ENCODE results near the gene SMIM14.
"Not testable (repeated sequence)": the region's sequence is repeated elsewhere in the genome, so short reads cannot be mapped to it uniquely, and the experiment has no call there.

SMIM14 gene

GRCh38 chr4:39548425-39549067 lies 90.1 kb downstream of the SMIM14 start:
- no peak overlapping the region for H3K4me3 ChIP-seq (ENCODE audit: severe bottlenecking)
- TF ChIP-seq CTCF (IDR thresholded peaks at IDR 0.05; ENCODE audit: poor library complexity, severe bottlenecking): no peak
- no peaks in the 10 kb centered on the region for H3K36me3 ChIP-seq (ENCODE audit: low read depth)
- no peaks in the 10 kb centered on the region for H3K27me3 ChIP-seq (ENCODE audit: insufficient read depth, poor library complexity, severe bottlenecking)
- H3K4me1 ChIP-seq (ENCODE audit: insufficient read depth, poor library complexity, severe bottlenecking): peaks cover 6% of the 10 kb centered on the region
- ATAC-seq (ENCODE audit: low read depth) (peak; percentile 21; the same call in 1 of the 3 replicates), DNase-seq (ENCODE audit: low spot score) (no peak)
- H3K9me3 ChIP-seq (ENCODE audit: severe bottlenecking): no peaks in the 10 kb centered on the region
- H3K27ac ChIP-seq (ENCODE audit: poor library complexity, severe bottlenecking): no peak overlapping the region

GRCh38 chr4:39544580-39545315 lies 93.9 kb downstream of the SMIM14 start:
- Histone ChIP-seq H3K9me3 (ENCODE audit: severe bottlenecking) (no peaks in the 10 kb centered on the region), H3K27ac (ENCODE audit: poor library complexity, severe bottlenecking) (no peak overlapping the region), H3K4me3 (ENCODE audit: severe bottlenecking) (no peak overlapping the region), H3K36me3 (ENCODE audit: low read depth) (no peaks in the 10 kb centered on the region), H3K4me1 (ENCODE audit: insufficient read depth, poor library complexity, severe bottlenecking) (peaks cover 35% of the 10 kb centered on the region), H3K27me3 (ENCODE audit: insufficient read depth, poor library complexity, severe bottlenecking) (no peaks in the 10 kb centered on the region)
- no peak for TF ChIP-seq CTCF (IDR thresholded peaks at IDR 0.05; ENCODE audit: poor library complexity, severe bottlenecking)
- ATAC-seq (ENCODE audit: low read depth): no peak
- DNase-seq (ENCODE audit: low spot score): no peak

GRCh38 chr4:39544080-39544479 lies 94.6 kb downstream of the SMIM14 start:
- not testable (repeated sequence) for H3K27ac ChIP-seq (ENCODE audit: poor library complexity, severe bottlenecking); H3K36me3 ChIP-seq (ENCODE audit: low read depth); ATAC-seq (ENCODE audit: low read depth); H3K4me3 ChIP-seq (ENCODE audit: severe bottlenecking); H3K27me3 ChIP-seq (ENCODE audit: insufficient read depth, poor library complexity, severe bottlenecking); DNase-seq (ENCODE audit: low spot score); H3K9me3 ChIP-seq (ENCODE audit: severe bottlenecking)
- H3K4me1 ChIP-seq (ENCODE audit: insufficient read depth, poor library complexity, severe bottlenecking): peaks cover 42% of the 10 kb centered on the region

- DNase-seq (ENCODE audit: low spot score) (no peak), ATAC-seq (ENCODE audit: low read depth) (no peak)
- no peaks in the 10 kb centered on the region for H3K9me3 ChIP-seq (ENCODE audit: severe bottlenecking)
- peaks cover 45% of the 10 kb centered on the region for H3K4me1 ChIP-seq (ENCODE audit: insufficient read depth, poor library complexity, severe bottlenecking)
- H3K27ac ChIP-seq (ENCODE audit: poor library complexity, severe bottlenecking): peak overlapping the region; percentile 32
- TF ChIP-seq CTCF (IDR thresholded peaks at IDR 0.05; ENCODE audit: poor library complexity, severe bottlenecking): no peak
- no peaks in the 10 kb centered on the region for H3K36me3 ChIP-seq (ENCODE audit: low read depth)
- H3K4me3 ChIP-seq (ENCODE audit: severe bottlenecking): no peak overlapping the region
- no peaks in the 10 kb centered on the region for H3K27me3 ChIP-seq (ENCODE audit: insufficient read depth, poor library complexity, severe bottlenecking)
Measured at GRCh38 chr4:39543034-39543433, 95.6 kb downstream of the SMIM14 start.

DNA sequence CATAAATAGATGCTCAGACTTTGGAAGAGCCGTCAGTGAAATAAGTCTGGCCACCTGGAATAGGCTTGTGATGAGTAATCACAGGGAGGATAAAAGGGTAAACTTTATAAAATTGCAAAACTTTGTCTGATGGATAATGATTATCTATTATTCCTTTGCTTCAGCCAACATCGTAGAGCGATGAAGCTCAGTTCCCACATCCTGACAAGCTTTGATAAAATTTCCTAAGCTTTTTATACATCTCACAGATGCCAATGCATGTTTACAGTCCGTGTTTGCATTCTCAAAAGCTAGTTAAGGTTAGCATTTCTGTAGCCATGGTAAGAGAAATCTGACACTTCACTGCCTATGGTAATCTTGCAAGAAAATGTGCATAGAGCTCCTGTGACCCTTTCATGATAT lies 96.1 kb downstream of the SMIM14 start:
- peak; percentile 44; the same call in 2 of the 3 replicates for ATAC-seq (ENCODE audit: low read depth)
- no peak for TF ChIP-seq CTCF (IDR thresholded peaks at IDR 0.05; ENCODE audit: poor library complexity, severe bottlenecking)
- Histone ChIP-seq H3K4me3 (ENCODE audit: severe bottlenecking) (no peak overlapping the region), H3K4me1 (ENCODE audit: insufficient read depth, poor library complexity, severe bottlenecking) (peaks cover 45% of the 10 kb centered on the region), H3K9me3 (ENCODE audit: severe bottlenecking) (no peaks in the 10 kb centered on the region), H3K27ac (ENCODE audit: poor library complexity, severe bottlenecking) (peak overlapping the region; percentile 32), H3K36me3 (ENCODE audit: low read depth) (no peaks in the 10 kb centered on the region), H3K27me3 (ENCODE audit: insufficient read depth, poor library complexity, severe bottlenecking) (no peaks in the 10 kb centered on the region)
- no peak for DNase-seq (ENCODE audit: low spot score)

Measured in RWPE2 (cell line).